Activated T-cell treated with anti-CD3 and anti-CD28 coated beads, Interleukin-2, amount 50 U/mL, for 48 hours (primary cell): ENCODE results near the gene TFEC.
"Not testable (repeated sequence)": the region's sequence is repeated elsewhere in the genome, so short reads cannot be mapped to it uniquely, and the experiment has no call there.

ENCODE experiments used
- DNase-seq, 2 experiments: peaks; one replicate each; pipeline ENCODE4 v3.0.0-alpha.2; 2020

Gene TFEC

GRCh38 chr7:116030651-116031276, at the start of gene TFEC:
Gene TFEC (minus strand): TSS chr7:116030763. CDS start chr7:115984441, 46,322 bp downstream.
- DNase-seq, result no peak

GRCh38 chr7:116075351-116076145, 45.0 kb upstream of the TFEC start:
- DNase-seq, result no peak

- DNase-seq, result no peak
Observed at GRCh38 chr7:116071629-116072028, 41.1 kb upstream of the TFEC start.

- no peak for DNase-seq
Observed at GRCh38 chr7:116064179-116064578, 33.6 kb upstream of the TFEC start.

GRCh38 chr7:116062666-116063065, 32.1 kb upstream of the TFEC start:
- no peak for DNase-seq

- no peak for DNase-seq
Observed at GRCh38 chr7:116052006-116052405, 21.4 kb upstream of the TFEC start.

- DNase-seq, result not testable (repeated sequence)
Observed at GRCh38 chr7:116047261-116047660, 16.7 kb upstream of the TFEC start.

GRCh38 chr7:116045532-116045931, 15.0 kb upstream of the TFEC start:
- DNase-seq, result no peak

- DNase-seq, result no peak
Observed at GRCh38 chr7:116041615-116042014, 11.1 kb upstream of the TFEC start.

- DNase-seq, result no peak
Observed at GRCh38 chr7:116037401-116037800, 6.8 kb upstream of the TFEC start.

GRCh38 chr7:116034411-116034810, 3.8 kb upstream of the TFEC start:
- no peak for DNase-seq

GRCh38 chr7:116032886-116033285, 2.3 kb upstream of the TFEC start:
- no peak for DNase-seq

- DNase-seq, result no peak
Observed at GRCh38 chr7:116028787-116029186, 1.8 kb downstream of the TFEC start.

GRCh38 chr7:116027786-116028185, 2.8 kb downstream of the TFEC start:
- no peak for DNase-seq

- DNase-seq, result no peak
Observed at GRCh38 chr7:116024826-116025809, 5.4 kb downstream of the TFEC start.

- no peak for DNase-seq
Observed at GRCh38 chr7:116021237-116021636, 9.3 kb downstream of the TFEC start.

GRCh38 chr7:116018731-116019130, 11.8 kb downstream of the TFEC start:
- DNase-seq, result no peak

GRCh38 chr7:116013675-116014074, 16.9 kb downstream of the TFEC start:
- DNase-seq, result no peak

- DNase-seq, result no peak
Observed at GRCh38 chr7:116011584-116011983, 19.0 kb downstream of the TFEC start.

- DNase-seq, result not testable (repeated sequence)
Observed at GRCh38 chr7:116004762-116005161, 25.8 kb downstream of the TFEC start.

GRCh38 chr7:115997221-115997620, 33.3 kb downstream of the TFEC start:
- no peak for DNase-seq

- DNase-seq, result no peak
Observed at GRCh38 chr7:115995701-115996100, 34.9 kb downstream of the TFEC start.

GRCh38 chr7:115988401-115988800, 42.2 kb downstream of the TFEC start:
- DNase-seq, result no peak
